GM19023 (cell line): ENCODE results near the gene KIF12.

Source experiments
- ATAC-seq: cut with Tn5 transposase; IDR thresholded peaks from one replicate; pipeline ENCODE4 v1.9.1; 2021; ENCODE audit warnings: mild to moderate bottlenecking, moderate library complexity; ENCODE audit not compliant: unreplicated experiment

Gene KIF12

GRCh38 chr9:114070188-114071103 lies 28.6 kb downstream of the KIF12 start:
- ATAC-seq: no peak

- ATAC-seq: no peak
These were observed 29.5 kb downstream of the KIF12 start for GRCh38 chr9:114069476-114070187.

- ATAC-seq: no peak
These were observed 33.8 kb downstream of the KIF12 start for GRCh38 chr9:114065304-114065703.

- no peak for ATAC-seq
These were observed 37.1 kb downstream of the KIF12 start for GRCh38 chr9:114061830-114062474.

- no peak for ATAC-seq
These were observed 37.8 kb downstream of the KIF12 start for GRCh38 chr9:114061292-114061691.

- ATAC-seq: no peak
These were observed 38.4 kb downstream of the KIF12 start for GRCh38 chr9:114060711-114061110.

- no peak for ATAC-seq
These were observed 39.0 kb downstream of the KIF12 start for GRCh38 chr9:114060070-114060469.

- ATAC-seq: no peak
These were observed 39.9 kb downstream of the KIF12 start for GRCh38 chr9:114059047-114059803.

- no peak for ATAC-seq
These were observed 40.4 kb downstream of the KIF12 start for GRCh38 chr9:114058688-114059046.

GRCh38 chr9:114057161-114057885 lies 41.8 kb downstream of the KIF12 start:
- no peak for ATAC-seq

GRCh38 chr9:114056527-114056926 lies 42.6 kb downstream of the KIF12 start:
- no peak for ATAC-seq

GRCh38 chr9:114055894-114056293 lies 43.2 kb downstream of the KIF12 start:
- ATAC-seq: no peak

- ATAC-seq: no peak
These were observed 44.0 kb downstream of the KIF12 start for GRCh38 chr9:114055061-114055460.

GRCh38 chr9:114054191-114054690 lies 44.9 kb downstream of the KIF12 start:
- no peak for ATAC-seq

GRCh38 chr9:114053246-114054005 lies 45.7 kb downstream of the KIF12 start:
- ATAC-seq: no peak

GRCh38 chr9:114051706-114052105 lies 47.4 kb downstream of the KIF12 start:
- no peak for ATAC-seq

- no peak for ATAC-seq
These were observed 47.8 kb downstream of the KIF12 start for GRCh38 chr9:114051281-114051680.

- ATAC-seq: no peak
These were observed 48.4 kb downstream of the KIF12 start for GRCh38 chr9:114050646-114051045.

- no peak for ATAC-seq
These were observed 48.9 kb downstream of the KIF12 start for GRCh38 chr9:114050226-114050568.
